K562 treated with DMSO at 1 percent for 12 hours (cell line): Measurements from ENCODE around the gene PCDHGB3. TPM values are rescaled to one million over a fixed set of nuclear protein-coding genes. Genes with fewer than 3 reads are reported as not detected.

Experiments used
- total RNA-seq: library from RNA; unstranded; fragments of 300-600 nt; gene quantifications from 2 replicates; pipeline ENCODE4 v1.2.3, GENCODE V29; 2022; ENCODE audit not compliant: insufficient read depth

Gene PCDHGB3
- total RNA-seq = 1.2 TPM in 1 of 2 replicates, not detected in the other

GRCh38 chr5:141369994-141370848, at the start of gene PCDHGB3:
TSS of gene PCDHGB3 (plus strand) at chr5:141370242. CDS start at chr5:141370395, 153 bp downstream.

GRCh38 chr5:141330299-141331080, 39.6 kb upstream of the PCDHGB3 start, which contains the start of gene PCDHGA1:
TSS of gene PCDHGA1 (plus strand) at chr5:141330514.

GRCh38 chr5:141338538-141339306, 31.3 kb upstream of the PCDHGB3 start, which contains the start of gene PCDHGA2:
TSS of gene PCDHGA2 (plus strand) at chr5:141338760.

GRCh38 chr5:141343242-141343952, 26.6 kb upstream of the PCDHGB3 start, which contains the start of gene PCDHGA3:
TSS of gene PCDHGA3 (plus strand) at chr5:141343829. CDS start at chr5:141344034, 205 bp downstream.

GRCh38 chr5:141349917-141350619, 20.0 kb upstream of the PCDHGB3 start, which contains the start of gene PCDHGB1:
TSS of gene PCDHGB1 (plus strand) at chr5:141350099. CDS start at chr5:141350261, 162 bp downstream.

GRCh38 chr5:141354900-141355469, 15.1 kb upstream of the PCDHGB3 start, which contains the start of gene PCDHGA4:
TSS of gene PCDHGA4 (plus strand) at chr5:141355021. CDS start at chr5:141355108, 87 bp downstream.

GRCh38 chr5:141359790-141360426, 10.1 kb upstream of the PCDHGB3 start, which contains the start of gene PCDHGB2:
TSS of gene PCDHGB2 (plus strand) at chr5:141359994. CDS start at chr5:141360136, 142 bp downstream.

GRCh38 chr5:141363952-141364660, 5.9 kb upstream of the PCDHGB3 start, which contains the start of gene PCDHGA5:
TSS of gene PCDHGA5 (plus strand) at chr5:141364162. CDS start at chr5:141364331, 169 bp downstream.

GRCh38 chr5:141373673-141374317, 3.8 kb downstream of the PCDHGB3 start, which contains the start of gene PCDHGA6:
TSS of gene PCDHGA6 (plus strand) at chr5:141373891. CDS start at chr5:141374084, 193 bp downstream.

GRCh38 chr5:141382469-141383294, 12.6 kb downstream of the PCDHGB3 start, which contains the start of gene PCDHGA7:
TSS of gene PCDHGA7 (plus strand) at chr5:141382742. CDS start at chr5:141382900, 158 bp downstream.

GRCh38 chr5:141387557-141388311, 17.7 kb downstream of the PCDHGB3 start, which contains the start of gene PCDHGB4:
TSS of gene PCDHGB4 (plus strand) at chr5:141387698. CDS start at chr5:141387885, 187 bp downstream.

GRCh38 chr5:141392429-141393198, 22.6 kb downstream of the PCDHGB3 start, which contains the start of gene PCDHGA8:
TSS of gene PCDHGA8 (plus strand) at chr5:141392633. CDS start at chr5:141392814, 181 bp downstream.

GRCh38 chr5:141397756-141398551, 27.9 kb downstream of the PCDHGB3 start, which contains the start of gene PCDHGB5:
TSS of gene PCDHGB5 (plus strand) at chr5:141397947. CDS start at chr5:141398128, 181 bp downstream.

GRCh38 chr5:141402553-141403243, 32.7 kb downstream of the PCDHGB3 start, which contains the start of gene PCDHGA9:
TSS of gene PCDHGA9 (plus strand) at chr5:141402778. CDS start at chr5:141402953, 175 bp downstream.

